Memory B cell (primary cell): ENCODE results near the gene FGGY.

Experiments
- ATAC-seq: fragments of 150-1000 bp; cut with Tn5 transposase; 2 replicates; pipeline ENCODE4 v1.10.0; 2021; ENCODE audit warnings: low read depth, mild to moderate bottlenecking, moderate library complexity
- DNase-seq, 2 donors: peaks; one replicate each; pipeline ENCODE4 v3.0.0; 2022; ENCODE audit warnings: low spot score in 2 of 2
- H3K27ac Mint-ChIP-seq: one replicate; pipeline ENCODE4 v1.8.0; 2022; ENCODE audit warnings: mild to moderate bottlenecking, moderate library complexity, mixed read lengths
- H3K27me3 Mint-ChIP-seq: one replicate; pipeline ENCODE4 v1.8.0; 2022; ENCODE audit warnings: mixed read lengths
- H3K36me3 Mint-ChIP-seq: one replicate; pipeline ENCODE4 v1.8.0; 2022; ENCODE audit warnings: mild to moderate bottlenecking, mixed read lengths
- H3K4me1 Mint-ChIP-seq: one replicate; pipeline ENCODE4 v1.8.0; 2022; ENCODE audit warnings: mixed read lengths
- H3K4me3 Mint-ChIP-seq: one replicate; pipeline ENCODE4 v1.8.0; 2022; ENCODE audit warnings: mild to moderate bottlenecking, moderate library complexity, mixed read lengths
- H3K9me3 Mint-ChIP-seq: one replicate; pipeline ENCODE4 v1.8.0; 2022; ENCODE audit warnings: mixed read lengths

The FGGY gene

GRCh38 chr1:59383963-59384362 is 87.1 kb downstream of the FGGY start:
- peaks cover 29% of the 10 kb centered on the region for H3K36me3 Mint-ChIP-seq
- DNase-seq (no peak), ATAC-seq (no peak)
- no peaks in the 10 kb centered on the region for H3K9me3 Mint-ChIP-seq
- H3K4me1 Mint-ChIP-seq: peaks cover 5% of the 10 kb centered on the region
- no peak overlapping the region for H3K27ac Mint-ChIP-seq
- H3K4me3 Mint-ChIP-seq: no peak overlapping the region
- H3K27me3 Mint-ChIP-seq: no peaks in the 10 kb centered on the region

- no peaks in the 10 kb centered on the region for H3K9me3 Mint-ChIP-seq
- no peak overlapping the region for H3K27ac Mint-ChIP-seq
- H3K27me3 Mint-ChIP-seq: no peaks in the 10 kb centered on the region
- no peak for DNase-seq
- H3K36me3 Mint-ChIP-seq: peaks cover 28% of the 10 kb centered on the region
- H3K4me1 Mint-ChIP-seq: peaks cover 5% of the 10 kb centered on the region
- no peak for ATAC-seq
- no peak overlapping the region for H3K4me3 Mint-ChIP-seq
Observed at GRCh38 chr1:59384443-59384842, 87.5 kb downstream of the FGGY start.

- no peak for ATAC-seq
- Mint-ChIP-seq H3K36me3 (peaks cover 6% of the 10 kb centered on the region), H3K4me3 (no peak overlapping the region), H3K27me3 (no peaks in the 10 kb centered on the region), H3K27ac (no peak overlapping the region), H3K4me1 (peaks cover 17% of the 10 kb centered on the region), H3K9me3 (no peaks in the 10 kb centered on the region)
- no peak for DNase-seq
Observed at GRCh38 chr1:59388191-59388590, 91.3 kb downstream of the FGGY start.

DNA sequence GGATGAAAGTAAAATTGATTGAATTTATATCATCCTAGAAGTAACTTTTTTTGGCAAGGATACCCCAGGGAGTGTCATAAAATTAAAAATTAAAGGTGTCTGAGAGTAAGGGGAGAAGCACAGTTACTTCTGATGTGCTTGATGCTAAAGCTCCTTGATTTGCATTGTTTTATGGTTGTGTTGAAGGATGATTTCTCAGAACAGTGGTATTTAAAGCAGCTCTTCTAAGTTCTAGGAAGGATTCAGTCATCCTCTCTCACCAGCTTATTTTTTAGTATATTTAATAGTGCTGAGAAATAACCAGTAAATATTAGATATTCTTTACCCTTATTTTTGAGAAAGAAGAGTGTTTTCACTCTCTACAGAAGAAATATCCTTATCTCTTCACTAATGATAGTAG is 93.0 kb downstream of the FGGY start:
- Mint-ChIP-seq H3K4me1 (peaks cover 14% of the 10 kb centered on the region), H3K9me3 (no peaks in the 10 kb centered on the region), H3K27ac (no peak overlapping the region), H3K27me3 (no peaks in the 10 kb centered on the region), H3K36me3 (peaks cover 4% of the 10 kb centered on the region), H3K4me3 (no peak overlapping the region)
- DNase-seq (no peak), ATAC-seq (no peak)

GRCh38 chr1:59390307-59390706 is 93.4 kb downstream of the FGGY start:
- Mint-ChIP-seq H3K4me3 (no peak overlapping the region), H3K27me3 (no peaks in the 10 kb centered on the region), H3K9me3 (no peaks in the 10 kb centered on the region), H3K4me1 (peaks cover 12% of the 10 kb centered on the region), H3K27ac (no peak overlapping the region), H3K36me3 (peaks cover 6% of the 10 kb centered on the region)
- ATAC-seq: no peak
- DNase-seq: no peak

GRCh38 chr1:59391212-59392179 is 94.6 kb downstream of the FGGY start:
- H3K27ac Mint-ChIP-seq: peak overlapping the region; percentile 32
- peak; percentile 35 for ATAC-seq
- H3K4me3 Mint-ChIP-seq: no peak overlapping the region
- no peak for DNase-seq
- H3K4me1 Mint-ChIP-seq: peaks cover 12% of the 10 kb centered on the region
- H3K27me3 Mint-ChIP-seq: no peaks in the 10 kb centered on the region
- peaks cover 4% of the 10 kb centered on the region for H3K36me3 Mint-ChIP-seq
- H3K9me3 Mint-ChIP-seq: no peaks in the 10 kb centered on the region

GRCh38 chr1:59393211-59394180 is 96.6 kb downstream of the FGGY start:
- no peak for ATAC-seq
- H3K4me3 Mint-ChIP-seq: no peak overlapping the region
- H3K9me3 Mint-ChIP-seq: no peaks in the 10 kb centered on the region
- H3K4me1 Mint-ChIP-seq: peaks cover 12% of the 10 kb centered on the region
- DNase-seq: no peak
- peaks cover 7% of the 10 kb centered on the region for H3K36me3 Mint-ChIP-seq
- H3K27me3 Mint-ChIP-seq: no peaks in the 10 kb centered on the region
- H3K27ac Mint-ChIP-seq: no peak overlapping the region

- no peak for DNase-seq
- Mint-ChIP-seq H3K36me3 (peaks cover 7% of the 10 kb centered on the region), H3K27ac (no peak overlapping the region), H3K4me3 (no peak overlapping the region), H3K4me1 (peaks cover 12% of the 10 kb centered on the region), H3K27me3 (no peaks in the 10 kb centered on the region), H3K9me3 (no peaks in the 10 kb centered on the region)
- no peak for ATAC-seq
Observed at GRCh38 chr1:59394706-59395425, 98.0 kb downstream of the FGGY start.

DNA sequence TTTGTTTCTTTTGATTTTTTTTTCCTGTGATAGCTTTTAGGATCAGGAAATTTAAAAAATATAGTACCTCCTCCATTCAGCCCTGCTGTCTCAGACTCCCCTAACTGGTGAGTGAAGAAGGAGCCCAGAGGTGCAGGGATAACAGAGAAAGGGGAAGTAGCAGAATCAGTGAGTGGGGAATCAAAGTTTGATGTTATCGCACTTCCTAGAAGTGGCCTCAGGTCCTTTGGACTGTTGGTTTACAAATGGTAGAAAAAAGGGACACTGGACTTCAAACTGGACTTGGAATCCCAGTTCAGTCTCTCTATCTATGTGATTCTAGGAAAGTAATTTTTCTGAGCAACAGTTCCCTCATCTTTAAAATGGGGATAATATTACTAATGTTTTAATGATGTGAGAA is 99.5 kb downstream of the FGGY start:
- H3K27me3 Mint-ChIP-seq: no peaks in the 10 kb centered on the region
- peak; percentile 41 for ATAC-seq
- H3K4me3 Mint-ChIP-seq: no peak overlapping the region
- peaks cover 2% of the 10 kb centered on the region for H3K4me1 Mint-ChIP-seq
- H3K36me3 Mint-ChIP-seq: peaks cover 8% of the 10 kb centered on the region
- no peaks in the 10 kb centered on the region for H3K9me3 Mint-ChIP-seq
- DNase-seq: no peak
- H3K27ac Mint-ChIP-seq: no peak overlapping the region

- no peaks in the 10 kb centered on the region for H3K27me3 Mint-ChIP-seq
- no peak overlapping the region for H3K4me3 Mint-ChIP-seq
Observed at GRCh38 chr1:59397139-59397858, 100.4 kb downstream of the FGGY start.

DNA sequence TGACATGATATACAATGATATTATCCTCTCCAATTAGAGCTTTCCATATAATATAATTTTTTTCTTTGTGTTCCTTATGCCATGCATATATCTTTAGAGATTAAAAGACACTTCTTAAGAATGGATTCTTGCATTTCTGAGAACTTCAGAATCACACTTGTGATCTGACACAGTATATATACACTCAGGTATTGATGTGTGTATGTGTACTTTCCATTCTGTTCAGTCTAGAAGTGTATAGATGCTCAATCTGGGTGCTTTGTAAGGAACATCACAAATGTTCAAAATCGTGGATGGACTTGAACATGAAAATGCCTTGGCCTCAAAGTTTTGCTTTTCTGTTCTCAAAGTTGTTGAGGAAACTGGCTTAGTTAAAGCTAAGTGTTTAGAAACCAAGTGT is 102.7 kb downstream of the FGGY start:
- Mint-ChIP-seq H3K27ac (no peak overlapping the region), H3K4me1 (peaks cover 2% of the 10 kb centered on the region), H3K9me3 (no peaks in the 10 kb centered on the region), H3K4me3 (no peak overlapping the region), H3K27me3 (no peaks in the 10 kb centered on the region), H3K36me3 (peaks cover 8% of the 10 kb centered on the region)
- ATAC-seq (no peak), DNase-seq (no peak)

More at GRCh38 chr1:59397139-59397858, 100.4 kb downstream of the FGGY start:
- DNase-seq: no peak
- Mint-ChIP-seq H3K27ac (no peak overlapping the region), H3K4me1 (no peaks in the 10 kb centered on the region), H3K9me3 (no peaks in the 10 kb centered on the region), H3K36me3 (peaks cover 10% of the 10 kb centered on the region)
- ATAC-seq: no peak

- Mint-ChIP-seq H3K4me3 (no peak overlapping the region), H3K4me1 (peaks cover 2% of the 10 kb centered on the region), H3K27ac (no peak overlapping the region), H3K27me3 (no peaks in the 10 kb centered on the region), H3K9me3 (no peaks in the 10 kb centered on the region), H3K36me3 (peaks cover 6% of the 10 kb centered on the region)
- DNase-seq (no peak), ATAC-seq (no peak)
Observed at GRCh38 chr1:59401581-59401980, 104.7 kb downstream of the FGGY start.

DNA sequence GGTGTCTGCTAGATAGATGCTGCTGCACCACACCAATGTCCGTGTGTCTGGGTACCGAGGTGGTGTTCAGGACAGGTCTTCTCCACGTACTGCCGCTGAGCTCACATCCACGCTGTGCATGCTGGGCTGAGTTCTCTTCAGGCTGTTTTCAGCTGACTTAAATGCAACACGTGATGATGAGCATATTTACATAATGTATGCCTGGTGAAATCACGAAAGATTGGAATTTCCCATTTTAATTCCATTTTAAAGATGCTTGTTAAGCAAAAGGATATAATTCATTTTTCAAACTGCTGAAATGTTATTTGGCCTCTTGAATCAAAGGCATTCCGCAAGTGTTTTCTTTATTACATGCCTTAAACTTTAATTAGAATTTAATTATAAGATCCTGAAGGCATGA is 107.9 kb downstream of the FGGY start:
- no peaks in the 10 kb centered on the region for H3K9me3 Mint-ChIP-seq
- ATAC-seq (no peak), DNase-seq (no peak)
- no peaks in the 10 kb centered on the region for H3K27me3 Mint-ChIP-seq
- H3K4me1 Mint-ChIP-seq: peaks cover 4% of the 10 kb centered on the region
- H3K36me3 Mint-ChIP-seq: peaks cover 7% of the 10 kb centered on the region
- H3K27ac Mint-ChIP-seq: no peak overlapping the region
- no peak overlapping the region for H3K4me3 Mint-ChIP-seq
